MM.1S (cell line): ENCODE measurements around the gene OR10K1.

Experiments
- DNase-seq: peaks from one replicate; pipeline ENCODE4 v3.0.0-alpha.2; 2015
- H2AFZ ChIP-seq: fragments of 300-600 bp; sonication (generic); 2 replicates; pipeline ENCODE4 v1.6.0; 2016; ENCODE audit warnings: antibody characterized with exemption, low read length
- H3F3A ChIP-seq: fragments of 300-600 bp; sonication (generic); 2 replicates; pipeline ENCODE4 v1.6.1; 2016; ENCODE audit warnings: mild to moderate bottlenecking, antibody characterized with exemption, low read length, moderate library complexity, mixed read lengths; ENCODE audit not compliant: insufficient read depth
- H3K27ac ChIP-seq: fragments of 300-600 bp; sonication (generic); 2 replicates; pipeline ENCODE4 v1.5.1; 2016; ENCODE audit warnings: mild to moderate bottlenecking, low read length
- H3K27me3 ChIP-seq: fragments of 300-600 bp; sonication (generic); replicated peaks from 2 replicates; pipeline ENCODE4 v1.6.0; 2016; ENCODE audit warnings: low read length; ENCODE audit not compliant: insufficient read depth
- H3K36me3 ChIP-seq: fragments of 300-600 bp; sonication (generic); replicated peaks from 2 replicates; pipeline ENCODE4 v1.6.1; 2016; ENCODE audit warnings: mild to moderate bottlenecking, low read length, mixed read lengths; ENCODE audit not compliant: insufficient read depth
- H3K4me1 ChIP-seq: fragments of 300-600 bp; sonication (generic); 2 replicates; pipeline ENCODE4 v1.6.1; 2016; ENCODE audit warnings: low read length, mixed read lengths
- H3K4me2 ChIP-seq: fragments of 300-600 bp; sonication (generic); 2 replicates; pipeline ENCODE4 v1.6.0; 2016; ENCODE audit warnings: low read depth, low read length
- H3K4me3 ChIP-seq: fragments of 300-600 bp; sonication (generic); 2 replicates; pipeline ENCODE4 v1.5.1; 2016; ENCODE audit warnings: low read length, mixed read lengths
- H3K79me2 ChIP-seq: fragments of 300-600 bp; sonication (generic); 2 replicates; pipeline ENCODE4 v1.6.1; 2016; ENCODE audit warnings: mixed run types, low read length, mixed read lengths
- H3K9ac ChIP-seq: fragments of 300-600 bp; sonication (generic); 2 replicates; pipeline ENCODE4 v1.6.1; 2016; ENCODE audit warnings: low read length, mixed read lengths
- H3K9me2 ChIP-seq: fragments of 300-600 bp; sonication (generic); replicated peaks from 2 replicates; pipeline ENCODE4 v1.6.1; 2016; ENCODE audit warnings: mild to moderate bottlenecking, low read length, mixed read lengths; ENCODE audit not compliant: insufficient read depth
- H3K9me3 ChIP-seq: fragments of 300-600 bp; sonication (generic); replicated peaks from 2 replicates; pipeline ENCODE4 v1.6.1; 2016; ENCODE audit warnings: mild to moderate bottlenecking, low read length, mixed read lengths; ENCODE audit not compliant: insufficient read depth
- H4K20me1 ChIP-seq: fragments of 300-600 bp; sonication (generic); 2 replicates; pipeline ENCODE4 v1.6.1; 2016; ENCODE audit warnings: mild to moderate bottlenecking, low read length, moderate library complexity, mixed read lengths; ENCODE audit not compliant: insufficient read depth
- EZH2 ChIP-seq: fragments of 300-600 bp; sonication (generic); optimal IDR thresholded peaks from 2 replicates; pipeline ENCODE3; 2017; ENCODE audit warnings: low read depth, mild to moderate bottlenecking, antibody characterized with exemption, low read length, mixed read lengths
- EZH2phosphoT487 ChIP-seq: fragments of 300-600 bp; sonication (generic); IDR thresholded peaks from 2 replicates; pipeline ENCODE4 v1.6.1; 2018; ENCODE audit warnings: antibody characterized with exemption, low read length
- TF ChIP-seq, protein P1 (sequence below): fragments of 300-600 bp; sonication (generic); IDR thresholded peaks from 2 replicates; pipeline ENCODE4 v1.5.1; 2016; ENCODE audit warnings: antibody characterized with exemption, low read length, mixed read lengths

OR10K1 gene, protein sequence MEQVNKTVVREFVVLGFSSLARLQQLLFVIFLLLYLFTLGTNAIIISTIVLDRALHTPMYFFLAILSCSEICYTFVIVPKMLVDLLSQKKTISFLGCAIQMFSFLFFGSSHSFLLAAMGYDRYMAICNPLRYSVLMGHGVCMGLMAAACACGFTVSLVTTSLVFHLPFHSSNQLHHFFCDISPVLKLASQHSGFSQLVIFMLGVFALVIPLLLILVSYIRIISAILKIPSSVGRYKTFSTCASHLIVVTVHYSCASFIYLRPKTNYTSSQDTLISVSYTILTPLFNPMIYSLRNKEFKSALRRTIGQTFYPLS

GRCh38 chr1:158461534-158461933 lies at the start of gene OR10K1:
Gene OR10K1 (plus strand): TSS chr1:158461834. CDS start chr1:158465562, 3,728 bp downstream.
- H3K27me3 ChIP-seq, result no peaks in the 10 kb centered on the region
- TF ChIP-seq, protein P1, sequence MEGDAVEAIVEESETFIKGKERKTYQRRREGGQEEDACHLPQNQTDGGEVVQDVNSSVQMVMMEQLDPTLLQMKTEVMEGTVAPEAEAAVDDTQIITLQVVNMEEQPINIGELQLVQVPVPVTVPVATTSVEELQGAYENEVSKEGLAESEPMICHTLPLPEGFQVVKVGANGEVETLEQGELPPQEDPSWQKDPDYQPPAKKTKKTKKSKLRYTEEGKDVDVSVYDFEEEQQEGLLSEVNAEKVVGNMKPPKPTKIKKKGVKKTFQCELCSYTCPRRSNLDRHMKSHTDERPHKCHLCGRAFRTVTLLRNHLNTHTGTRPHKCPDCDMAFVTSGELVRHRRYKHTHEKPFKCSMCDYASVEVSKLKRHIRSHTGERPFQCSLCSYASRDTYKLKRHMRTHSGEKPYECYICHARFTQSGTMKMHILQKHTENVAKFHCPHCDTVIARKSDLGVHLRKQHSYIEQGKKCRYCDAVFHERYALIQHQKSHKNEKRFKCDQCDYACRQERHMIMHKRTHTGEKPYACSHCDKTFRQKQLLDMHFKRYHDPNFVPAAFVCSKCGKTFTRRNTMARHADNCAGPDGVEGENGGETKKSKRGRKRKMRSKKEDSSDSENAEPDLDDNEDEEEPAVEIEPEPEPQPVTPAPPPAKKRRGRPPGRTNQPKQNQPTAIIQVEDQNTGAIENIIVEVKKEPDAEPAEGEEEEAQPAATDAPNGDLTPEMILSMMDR, result no peak
- TF ChIP-seq EZH2phosphoT487 (no peak), EZH2 (no peak)
- no peaks in the 10 kb centered on the region for H3K36me3 ChIP-seq
- H3K4me2 ChIP-seq, result no peak within 1 kb of the TSS
- H3K79me2 ChIP-seq, result no peaks in the 10 kb centered on the region
- no peak within 1 kb of the TSS for H3K4me3 ChIP-seq
- no peaks in the 10 kb centered on the region for H3K4me1 ChIP-seq
- DNase-seq, result no peak
- H3K9me3 ChIP-seq, result no peaks in the 10 kb centered on the region
- no peak within 1 kb of the TSS for H3K27ac ChIP-seq
- no peak within 1 kb of the TSS for H2AFZ ChIP-seq
- H3K9me2 ChIP-seq, result no peaks in the 10 kb centered on the region
- H4K20me1 ChIP-seq, result no peaks in the 10 kb centered on the region
- H3F3A ChIP-seq, result no peaks in the 10 kb centered on the region
- H3K9ac ChIP-seq, result no peak within 1 kb of the TSS

- H3K9me2 ChIP-seq, result no peaks in the 10 kb centered on the region
- H3K36me3 ChIP-seq, result no peaks in the 10 kb centered on the region
- H3K79me2 ChIP-seq, result no peaks in the 10 kb centered on the region
- no peaks in the 10 kb centered on the region for H3F3A ChIP-seq
- no peaks in the 10 kb centered on the region for H3K27me3 ChIP-seq
- no peak overlapping the region for H3K4me2 ChIP-seq
- TF ChIP-seq, protein P1, result no peak
- TF ChIP-seq EZH2 (no peak), EZH2phosphoT487 (no peak)
- no peaks in the 10 kb centered on the region for H4K20me1 ChIP-seq
- H3K9me3 ChIP-seq, result no peaks in the 10 kb centered on the region
- no peak overlapping the region for H3K4me3 ChIP-seq
- H3K4me1 ChIP-seq, result no peaks in the 10 kb centered on the region
- H3K27ac ChIP-seq, result no peak overlapping the region
- H3K9ac ChIP-seq, result no peak overlapping the region
- DNase-seq, result no peak
- H2AFZ ChIP-seq, result no peak overlapping the region
Measured at GRCh38 chr1:158414651-158415345, 46.8 kb upstream of the OR10K1 start.

DNA sequence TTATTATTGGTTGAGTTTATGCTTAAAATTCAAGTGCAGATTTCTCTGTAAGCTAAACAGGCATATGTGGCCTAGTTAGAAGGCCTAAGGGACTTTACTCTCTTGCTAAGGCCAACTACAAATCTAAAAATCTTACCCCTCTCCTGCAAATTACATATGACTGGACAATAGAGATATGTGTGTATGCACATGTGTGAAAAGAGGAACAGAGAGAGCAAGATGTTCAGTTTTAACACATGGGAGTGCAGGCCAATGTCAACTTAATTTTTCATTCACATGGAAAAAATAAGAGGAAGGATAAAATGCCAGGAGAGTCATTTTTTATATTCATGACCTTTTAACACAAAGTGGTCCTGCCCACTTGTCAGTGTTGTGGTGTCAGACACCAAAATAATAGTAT lies 44.0 kb upstream of the OR10K1 start:
- H3F3A ChIP-seq, result no peaks in the 10 kb centered on the region
- TF ChIP-seq, protein P1, result no peak
- TF ChIP-seq EZH2 (no peak), EZH2phosphoT487 (no peak)
- no peaks in the 10 kb centered on the region for H3K36me3 ChIP-seq
- H3K27ac ChIP-seq, result no peak overlapping the region
- H3K79me2 ChIP-seq, result no peaks in the 10 kb centered on the region
- no peaks in the 10 kb centered on the region for H3K27me3 ChIP-seq
- H3K4me1 ChIP-seq, result no peaks in the 10 kb centered on the region
- H3K4me2 ChIP-seq, result no peak overlapping the region
- no peaks in the 10 kb centered on the region for H4K20me1 ChIP-seq
- no peak overlapping the region for H2AFZ ChIP-seq
- no peak overlapping the region for H3K4me3 ChIP-seq
- H3K9me2 ChIP-seq, result no peaks in the 10 kb centered on the region
- no peaks in the 10 kb centered on the region for H3K9me3 ChIP-seq
- H3K9ac ChIP-seq, result no peak overlapping the region
- DNase-seq, result no peak
